Parathyroid adenoma (tissue), 2 donors: ENCODE data around the gene KAZN.

Source experiments
- H2AFZ ChIP-seq: fragments of 300-600 bp; sonication (generic); one replicate; pipeline ENCODE4 v1.7.0; 2017; ENCODE audit warnings: antibody characterized with exemption, mild to moderate bottlenecking
- H3K27ac ChIP-seq: fragments of 300-600 bp; sonication (generic); one replicate; pipeline ENCODE4 v1.7.0; 2017
- H3K27me3 ChIP-seq: fragments of 300-600 bp; sonication (generic); one replicate; pipeline ENCODE4 v1.7.0; 2017; ENCODE audit warnings: low read length; ENCODE audit not compliant: control insufficient read depth, insufficient read depth
- H3K36me3 ChIP-seq: fragments of 300-600 bp; sonication (generic); one replicate; pipeline ENCODE4 v1.7.0; 2017; ENCODE audit warnings: low read length; ENCODE audit not compliant: control insufficient read depth, insufficient read depth
- H3K4me1 ChIP-seq: fragments of 300-600 bp; sonication (generic); one replicate; pipeline ENCODE4 v1.7.0; 2017; ENCODE audit warnings: control low read depth
- H3K4me2 ChIP-seq: fragments of 300-600 bp; sonication (generic); one replicate; pipeline ENCODE4 v1.7.0; 2017; ENCODE audit warnings: low read length
- H3K4me3 ChIP-seq: fragments of 300-600 bp; sonication (generic); one replicate; pipeline ENCODE4 v1.7.0; 2017; ENCODE audit warnings: low read depth, low read length
- H3K79me2 ChIP-seq: fragments of 300-600 bp; sonication (generic); one replicate; pipeline ENCODE4 v1.7.0; 2017; ENCODE audit warnings: control low read depth
- H3K9ac ChIP-seq: fragments of 300-600 bp; sonication (generic); one replicate; pipeline ENCODE4 v1.7.0; 2017; ENCODE audit warnings: mild to moderate bottlenecking
- H3K9me3 ChIP-seq: fragments of 300-600 bp; sonication (generic); one replicate; pipeline ENCODE4 v1.7.0; 2017; ENCODE audit warnings: low read length; ENCODE audit not compliant: control insufficient read depth
- CTCF ChIP-seq: fragments of 300-600 bp; sonication (generic); IDR thresholded peaks from one replicate; pipeline ENCODE4 v1.7.0; 2017; ENCODE audit warnings: antibody characterized with exemption, mild to moderate bottlenecking
- donor health status: primary hyperparathyroidism.

KAZN gene

GRCh38 chr1:14912839-14913481, 314.5 kb downstream of the KAZN start:
- no peak overlapping the region for H3K9ac ChIP-seq
- no peak overlapping the region for H3K27ac ChIP-seq
- H3K4me2 ChIP-seq: no peak overlapping the region

GRCh38 chr1:14913482-14914177, 315.1 kb downstream of the KAZN start:
- no peak for TF ChIP-seq CTCF
- no peaks in the 10 kb centered on the region for H3K4me1 ChIP-seq
- H3K27ac ChIP-seq: no peak overlapping the region
- H2AFZ ChIP-seq: no peak overlapping the region
- no peak overlapping the region for H3K4me3 ChIP-seq
- H3K4me2 ChIP-seq: no peak overlapping the region
- no peaks in the 10 kb centered on the region for H3K27me3 ChIP-seq
- no peaks in the 10 kb centered on the region for H3K9me3 ChIP-seq
- H3K79me2 ChIP-seq: no peaks in the 10 kb centered on the region
- no peaks in the 10 kb centered on the region for H3K36me3 ChIP-seq
- no peak overlapping the region for H3K9ac ChIP-seq

More at GRCh38 chr1:14912839-14913481, 314.5 kb downstream of the KAZN start:
- Histone ChIP-seq H3K27me3 (no peaks in the 10 kb centered on the region), H3K9me3 (no peaks in the 10 kb centered on the region), H3K36me3 (no peaks in the 10 kb centered on the region), H3K79me2 (no peaks in the 10 kb centered on the region), H3K4me3 (no peak overlapping the region), H3K4me1 (no peaks in the 10 kb centered on the region), H2AFZ (no peak overlapping the region)
- TF ChIP-seq CTCF: no peak

- no peak overlapping the region for H3K27ac ChIP-seq
- H3K9me3 ChIP-seq: no peaks in the 10 kb centered on the region
- no peak overlapping the region for H3K4me3 ChIP-seq
- no peak overlapping the region for H3K9ac ChIP-seq
- H3K4me1 ChIP-seq: no peaks in the 10 kb centered on the region
- no peaks in the 10 kb centered on the region for H3K36me3 ChIP-seq
- no peaks in the 10 kb centered on the region for H3K79me2 ChIP-seq
- no peak overlapping the region for H2AFZ ChIP-seq
- no peak overlapping the region for H3K4me2 ChIP-seq
- TF ChIP-seq CTCF: no peak
- no peaks in the 10 kb centered on the region for H3K27me3 ChIP-seq
These were observed 316.0 kb downstream of the KAZN start for GRCh38 chr1:14914351-14914988.

DNA sequence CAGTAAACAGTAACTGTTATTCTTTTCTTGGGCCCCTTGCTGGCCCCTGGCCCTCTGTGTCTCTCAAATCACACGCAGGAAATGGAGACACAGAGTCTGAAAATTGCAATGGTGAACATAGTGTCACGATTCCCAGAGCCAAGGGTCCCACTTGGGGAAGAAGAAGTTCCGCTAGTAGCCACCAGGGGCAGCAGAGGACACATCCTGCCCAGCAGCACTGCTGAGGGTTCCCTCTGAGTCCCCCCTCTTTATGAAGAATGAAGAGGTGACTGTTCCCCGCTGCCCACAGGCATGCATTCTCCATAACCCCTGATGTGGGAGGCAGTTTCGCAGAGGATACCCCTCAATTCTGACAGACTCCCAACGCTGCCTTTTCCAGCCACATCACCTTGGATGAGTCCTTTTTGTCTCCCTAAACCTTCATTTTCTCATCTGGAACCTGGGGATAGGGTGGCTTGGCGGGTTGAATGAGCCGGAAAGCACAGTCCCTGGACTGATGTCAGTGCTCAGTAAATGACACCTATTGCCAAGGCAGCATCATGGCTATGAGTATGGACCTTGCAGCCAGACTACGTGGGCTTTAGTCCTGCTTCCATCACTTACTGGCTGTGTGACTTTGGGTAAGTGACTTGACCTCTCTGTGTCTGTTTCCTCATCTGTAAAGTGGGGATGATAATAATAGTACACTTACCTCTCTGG, 317.0 kb downstream of the KAZN start:
- no peaks in the 10 kb centered on the region for H3K27me3 ChIP-seq
- no peak overlapping the region for H3K4me3 ChIP-seq
- no peaks in the 10 kb centered on the region for H3K9me3 ChIP-seq
- peak; percentile 70 for TF ChIP-seq CTCF
- no peak overlapping the region for H3K27ac ChIP-seq
- no peak overlapping the region for H2AFZ ChIP-seq
- H3K4me1 ChIP-seq: no peaks in the 10 kb centered on the region
- no peak overlapping the region for H3K9ac ChIP-seq
- H3K4me2 ChIP-seq: no peak overlapping the region
- H3K36me3 ChIP-seq: no peaks in the 10 kb centered on the region
- no peaks in the 10 kb centered on the region for H3K79me2 ChIP-seq
